HG03097 (cell line): ENCODE data around the gene MAMSTR.
A peak's percentile ranks its signal among the peaks of the same experiment; 100 is the strongest.
"Not testable (repeated sequence)": the region's sequence is repeated elsewhere in the genome, so short reads cannot be mapped to it uniquely, and the experiment has no call there.

Experiments used
- ATAC-seq: cut with Tn5 transposase; IDR thresholded peaks from one replicate; pipeline ENCODE4 v1.9.1; 2021; ENCODE audit not compliant: unreplicated experiment, low FRiP score

Gene MAMSTR, protein sequence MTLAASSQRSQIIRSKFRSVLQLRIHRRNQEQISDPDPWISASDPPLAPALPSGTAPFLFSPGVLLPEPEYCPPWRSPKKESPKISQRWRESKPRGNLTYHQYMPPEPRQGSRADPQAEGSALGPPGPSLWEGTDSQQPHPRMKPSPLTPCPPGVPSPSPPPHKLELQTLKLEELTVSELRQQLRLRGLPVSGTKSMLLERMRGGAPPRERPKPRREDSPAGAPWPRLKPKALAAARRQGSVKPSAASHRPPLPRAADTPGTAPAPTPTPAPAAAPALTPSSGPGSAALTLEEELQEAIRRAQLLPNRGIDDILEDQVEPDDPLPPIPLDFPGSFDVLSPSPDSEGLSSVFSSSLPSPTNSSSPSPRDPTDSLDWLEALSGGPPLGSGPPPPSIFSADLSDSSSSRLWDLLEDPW

DNA sequence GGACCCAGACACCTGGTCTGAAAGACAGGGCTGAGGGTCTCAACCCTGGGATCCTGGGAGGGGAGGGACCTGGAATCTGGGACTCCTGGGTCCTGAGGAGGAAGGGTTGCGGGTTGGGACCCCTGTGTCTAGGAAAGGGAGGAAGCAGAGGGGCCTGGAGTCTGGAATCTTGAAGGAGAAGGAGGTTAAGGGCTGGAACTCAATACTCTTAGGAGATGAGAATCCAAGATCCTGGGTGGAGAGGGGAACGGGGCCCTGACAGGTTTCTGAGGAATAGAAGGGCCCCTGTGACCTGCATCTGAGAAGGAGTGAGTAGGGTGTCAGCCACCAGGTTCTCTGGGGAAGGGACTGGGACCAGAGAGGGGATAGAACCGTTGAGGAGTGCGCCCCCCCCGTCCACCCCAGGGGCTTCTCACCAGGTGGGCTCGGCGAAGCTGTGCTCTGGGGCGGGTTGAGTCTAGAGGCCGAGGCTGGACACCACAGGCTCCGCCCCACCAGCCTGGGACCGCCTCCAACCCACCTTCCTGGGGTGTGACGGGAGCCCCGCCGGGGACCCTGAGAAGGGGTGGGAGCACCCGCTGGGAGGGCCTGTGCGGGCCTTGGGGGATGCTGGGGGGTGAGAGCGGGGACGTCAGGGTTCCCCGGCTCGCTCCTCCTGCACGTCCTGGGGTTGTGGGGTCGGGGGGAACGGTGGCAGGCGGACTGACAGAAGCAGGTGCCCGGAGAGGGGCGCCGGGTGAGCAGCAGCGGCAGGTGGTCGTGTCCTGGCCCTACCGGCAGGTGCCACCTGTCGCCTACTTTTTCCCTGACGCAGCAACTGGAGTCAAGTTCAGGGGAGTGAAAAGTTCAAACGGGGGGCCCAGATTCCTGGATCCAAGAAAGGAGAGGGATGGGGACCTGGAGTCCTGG lies at the start of gene MAMSTR:
Gene MAMSTR (minus strand): TSS at position 463 of the 909 bp plus-strand sequence. CDS start 694 bp downstream, outside the sequence.
- no peak for ATAC-seq

DNA sequence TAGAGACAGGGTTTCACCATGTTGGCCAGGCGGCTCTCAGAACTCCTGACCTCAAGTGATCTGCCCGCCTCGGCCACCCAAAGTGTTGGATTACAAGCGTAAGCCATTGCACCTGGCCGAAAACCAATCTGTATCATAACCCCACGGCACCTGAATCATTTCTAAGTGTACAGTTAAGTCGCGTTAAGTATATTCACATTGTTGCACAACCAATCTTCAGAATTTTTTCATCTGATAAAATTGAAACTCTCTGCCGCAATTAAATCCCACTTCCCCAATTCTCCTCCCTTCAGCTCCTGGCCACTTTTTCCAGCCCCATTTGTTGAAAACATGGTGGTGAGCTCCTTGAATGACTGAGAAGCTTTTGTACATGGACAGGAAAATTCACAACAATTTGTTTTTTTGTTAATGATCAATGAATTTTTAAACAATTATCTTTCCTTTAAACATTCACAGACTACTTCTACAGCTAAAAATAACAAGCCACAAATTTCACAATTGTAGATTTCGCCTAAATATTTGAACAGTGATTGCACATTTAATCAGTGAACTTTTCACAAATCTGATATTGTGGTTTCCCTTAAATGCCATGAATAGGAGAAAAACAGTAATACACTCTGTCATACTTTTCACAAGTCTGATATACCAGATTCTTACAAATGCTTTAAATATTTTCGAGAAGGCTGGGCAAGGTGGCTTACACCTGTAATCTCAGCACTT lies 49.6 kb upstream of the MAMSTR start:
- no peak for ATAC-seq

DNA sequence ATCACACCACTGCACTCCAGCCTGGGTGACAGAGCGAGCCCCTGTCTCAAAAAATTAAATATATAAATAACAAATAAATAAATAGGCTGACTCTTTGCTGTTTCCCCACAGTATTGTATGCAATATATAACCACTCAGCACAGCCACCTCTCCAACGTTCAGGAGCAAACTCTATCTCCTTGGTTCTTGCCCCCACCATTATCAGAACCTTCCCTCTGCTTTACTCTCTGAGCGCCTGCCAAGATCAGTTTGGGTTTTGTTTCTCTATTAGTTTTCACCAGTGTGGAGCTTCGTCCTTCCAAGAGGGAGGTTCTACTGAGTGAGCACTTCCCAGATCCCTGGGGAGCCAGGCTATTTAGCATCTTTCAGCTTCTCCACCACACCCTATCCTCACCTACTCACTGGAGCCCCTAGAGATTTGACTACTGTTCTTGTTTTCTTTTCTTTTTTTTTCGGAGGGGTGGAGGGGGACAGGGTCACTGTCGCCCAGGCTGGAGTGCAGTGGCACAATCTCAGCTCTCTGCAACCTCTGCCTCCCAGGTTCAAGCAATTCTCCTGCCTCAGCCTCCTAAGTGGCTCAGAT lies 48.7 kb upstream of the MAMSTR start:
- ATAC-seq = not testable (repeated sequence)

DNA sequence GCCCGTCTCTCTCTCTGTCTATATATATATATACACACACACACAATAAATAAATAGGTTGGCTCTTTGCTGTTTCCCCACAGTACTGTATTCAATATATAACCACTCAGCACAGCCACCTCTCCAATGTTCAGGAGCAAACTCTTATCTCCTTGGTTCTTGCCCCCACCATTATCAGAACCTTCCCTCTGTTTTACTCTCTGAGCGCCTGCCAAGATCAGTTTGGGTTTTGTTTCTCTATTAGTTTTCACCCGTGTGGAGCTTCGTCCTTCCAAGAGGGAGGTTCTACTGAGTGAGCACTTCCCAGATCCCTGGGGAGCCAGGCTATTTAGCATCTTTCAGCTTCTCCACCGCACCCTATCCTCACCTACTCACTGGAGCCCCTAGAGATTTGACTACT lies 46.3 kb upstream of the MAMSTR start:
- ATAC-seq = not testable (repeated sequence)

DNA sequence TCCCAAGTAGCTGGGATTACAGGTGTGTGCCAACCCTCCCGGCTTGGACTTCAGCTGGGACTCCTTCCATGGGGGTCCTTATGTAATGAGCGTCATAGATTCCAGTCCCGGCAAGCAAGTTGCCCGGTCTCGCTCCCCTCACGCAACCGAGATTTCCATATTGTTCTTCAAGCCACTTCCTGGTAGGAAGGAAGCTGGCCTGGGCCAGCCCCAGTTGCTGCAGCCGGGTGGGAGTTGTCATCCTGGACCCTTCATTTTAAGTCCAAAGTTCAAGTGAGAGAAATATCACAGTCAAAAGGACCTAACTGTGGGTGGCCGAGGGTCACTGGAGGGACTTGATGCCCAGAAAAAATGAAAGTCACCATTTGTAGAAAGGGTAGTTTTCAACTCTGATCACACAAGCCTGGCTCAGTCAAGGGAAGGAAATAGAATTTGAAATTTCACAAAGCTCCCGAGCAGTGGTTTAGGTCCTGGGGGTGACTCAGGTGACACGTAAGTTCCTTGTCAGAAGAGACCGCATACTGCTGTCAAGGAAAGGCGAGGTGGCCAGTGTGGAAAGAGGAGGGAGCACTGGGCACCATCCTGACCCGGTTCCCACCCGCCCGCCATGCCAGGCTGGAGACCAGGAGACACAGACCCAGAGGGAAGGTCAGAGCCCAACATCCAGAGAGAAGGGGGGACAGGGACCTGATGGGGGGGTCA lies 41.1 kb upstream of the MAMSTR start:
- ATAC-seq = no peak

DNA sequence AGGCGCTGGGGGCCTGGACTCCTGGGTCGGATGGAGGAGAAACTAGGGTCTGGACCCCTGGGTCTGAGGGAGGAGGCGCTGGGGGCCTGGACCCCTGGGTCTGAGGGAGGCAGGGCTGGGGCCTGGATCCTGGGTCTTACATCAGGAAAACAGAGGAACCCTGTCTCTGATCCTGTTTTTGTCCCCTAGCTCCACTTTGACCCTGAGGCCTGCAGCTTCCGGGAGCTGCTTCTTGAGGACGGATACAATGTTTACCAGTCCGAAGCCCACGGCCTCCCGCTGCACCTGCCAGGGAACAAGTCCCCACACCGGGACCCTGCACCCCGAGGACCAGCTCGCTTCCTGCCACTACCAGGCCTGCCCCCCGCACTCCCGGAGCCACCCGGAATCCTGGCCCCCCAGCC lies 38.2 kb upstream of the MAMSTR start:
- ATAC-seq = no peak

DNA sequence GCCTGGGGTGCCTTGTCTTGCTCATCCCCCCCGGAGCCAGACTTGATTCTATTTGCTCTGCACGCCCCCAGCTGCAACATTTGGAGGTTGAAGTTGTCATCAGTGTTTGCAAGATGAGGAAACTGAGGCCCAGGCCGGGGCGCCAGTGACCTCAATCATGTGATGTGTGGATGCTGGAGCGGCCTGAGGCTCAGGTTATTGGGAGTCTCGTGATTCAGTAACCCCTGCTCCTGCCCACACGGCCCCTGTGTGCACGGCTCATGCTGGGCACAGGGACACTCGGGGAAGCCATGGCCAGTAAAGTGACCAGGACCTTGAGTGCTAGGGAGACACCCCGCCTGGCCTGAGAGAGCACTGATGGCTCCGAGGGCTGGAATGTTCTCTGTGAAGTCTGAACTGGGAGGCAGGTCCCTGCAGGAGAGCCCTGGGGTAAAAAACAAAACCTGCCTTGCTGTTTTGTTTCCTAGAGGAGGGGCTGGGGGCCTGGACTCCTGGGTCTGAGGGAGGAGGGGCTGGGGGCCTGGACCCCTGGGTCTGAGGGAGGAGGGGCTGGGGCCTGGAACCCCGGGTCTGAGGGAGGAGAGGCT lies 37.7 kb upstream of the MAMSTR start:
- no peak for ATAC-seq

DNA sequence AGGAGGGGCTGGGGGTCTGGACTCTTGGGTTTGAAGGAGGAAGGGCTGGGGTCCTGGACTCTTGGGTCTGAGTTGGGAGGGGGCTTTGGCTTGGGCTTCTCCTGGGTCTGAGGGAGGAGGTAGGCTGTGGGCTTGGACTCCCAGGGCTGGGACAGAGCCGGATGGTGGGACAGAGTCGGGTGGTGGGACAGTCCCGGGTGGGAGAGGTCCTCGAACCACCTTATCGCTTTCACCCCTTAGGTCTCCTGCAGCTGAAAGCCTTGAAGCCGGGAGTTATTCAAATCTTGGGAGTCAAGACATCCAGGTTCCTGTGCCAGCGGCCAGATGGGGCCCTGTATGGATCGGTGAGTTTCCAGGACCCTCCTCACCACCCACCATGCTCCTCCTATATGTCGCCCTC lies 37.2 kb upstream of the MAMSTR start:
- no peak for ATAC-seq

DNA sequence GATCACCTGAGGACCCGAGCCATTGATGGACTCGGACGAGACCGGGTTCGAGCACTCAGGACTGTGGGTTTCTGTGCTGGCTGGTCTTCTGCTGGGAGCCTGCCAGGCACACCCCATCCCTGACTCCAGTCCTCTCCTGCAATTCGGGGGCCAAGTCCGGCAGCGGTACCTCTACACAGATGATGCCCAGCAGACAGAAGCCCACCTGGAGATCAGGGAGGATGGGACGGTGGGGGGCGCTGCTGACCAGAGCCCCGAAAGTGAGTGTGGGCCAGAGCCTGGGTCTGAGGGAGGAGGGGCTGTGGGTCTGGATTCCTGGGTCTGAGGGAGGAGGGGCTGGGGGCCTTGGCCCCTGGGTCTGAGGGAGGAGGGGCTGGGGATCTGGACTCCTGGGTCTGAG lies 36.7 kb upstream of the MAMSTR start:
- ATAC-seq = no peak

DNA sequence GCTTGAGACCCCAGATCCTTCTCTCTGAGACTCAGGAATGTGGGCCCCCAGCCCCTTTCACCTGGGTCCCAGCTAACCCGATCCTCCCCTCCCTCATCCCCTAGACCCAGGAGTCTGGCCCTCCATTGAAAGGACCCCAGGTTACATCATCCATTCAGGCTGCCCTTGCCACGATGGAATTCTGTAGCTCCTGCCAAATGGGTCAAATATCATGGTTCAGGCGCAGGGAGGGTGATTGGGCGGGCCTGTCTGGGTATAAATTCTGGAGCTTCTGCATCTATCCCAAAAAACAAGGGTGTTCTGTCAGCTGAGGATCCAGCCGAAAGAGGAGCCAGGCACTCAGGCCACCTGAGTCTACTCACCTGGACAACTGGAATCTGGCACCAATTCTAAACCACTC lies 36.3 kb upstream of the MAMSTR start:
- no peak for ATAC-seq

DNA sequence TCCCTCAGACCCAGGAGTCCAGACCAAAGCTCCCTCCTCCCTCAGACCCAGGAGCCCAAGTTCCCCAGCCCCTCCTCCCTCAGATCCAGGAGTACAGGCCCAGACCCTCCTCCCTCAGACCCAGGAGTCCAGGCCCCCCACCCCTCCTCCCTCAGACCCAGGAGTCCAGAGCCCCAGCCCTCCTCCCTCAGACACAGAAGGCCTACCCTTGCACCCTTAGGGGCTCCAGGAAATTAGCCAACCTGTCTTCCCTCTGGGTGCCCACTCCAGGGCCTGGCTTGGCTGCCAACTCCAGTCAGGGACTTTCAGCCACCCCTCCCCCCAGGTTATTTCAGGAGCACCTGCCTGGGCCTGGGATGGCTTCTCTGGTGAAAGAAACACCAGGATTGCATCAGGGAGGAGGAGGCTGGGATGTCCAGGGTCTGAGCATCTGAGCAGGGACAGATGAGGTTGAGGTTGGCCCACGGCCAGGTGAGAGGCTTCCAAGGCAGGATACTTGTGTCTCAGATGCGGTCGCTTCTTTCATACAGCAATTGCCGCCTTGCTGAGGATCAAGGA lies 35.6 kb upstream of the MAMSTR start, which contains the start of gene FGF21:
Gene FGF21 (plus strand): TSS at position 441 of the 558 bp plus-strand sequence. CDS start 713 bp downstream, outside the sequence.
- no peak for ATAC-seq

DNA sequence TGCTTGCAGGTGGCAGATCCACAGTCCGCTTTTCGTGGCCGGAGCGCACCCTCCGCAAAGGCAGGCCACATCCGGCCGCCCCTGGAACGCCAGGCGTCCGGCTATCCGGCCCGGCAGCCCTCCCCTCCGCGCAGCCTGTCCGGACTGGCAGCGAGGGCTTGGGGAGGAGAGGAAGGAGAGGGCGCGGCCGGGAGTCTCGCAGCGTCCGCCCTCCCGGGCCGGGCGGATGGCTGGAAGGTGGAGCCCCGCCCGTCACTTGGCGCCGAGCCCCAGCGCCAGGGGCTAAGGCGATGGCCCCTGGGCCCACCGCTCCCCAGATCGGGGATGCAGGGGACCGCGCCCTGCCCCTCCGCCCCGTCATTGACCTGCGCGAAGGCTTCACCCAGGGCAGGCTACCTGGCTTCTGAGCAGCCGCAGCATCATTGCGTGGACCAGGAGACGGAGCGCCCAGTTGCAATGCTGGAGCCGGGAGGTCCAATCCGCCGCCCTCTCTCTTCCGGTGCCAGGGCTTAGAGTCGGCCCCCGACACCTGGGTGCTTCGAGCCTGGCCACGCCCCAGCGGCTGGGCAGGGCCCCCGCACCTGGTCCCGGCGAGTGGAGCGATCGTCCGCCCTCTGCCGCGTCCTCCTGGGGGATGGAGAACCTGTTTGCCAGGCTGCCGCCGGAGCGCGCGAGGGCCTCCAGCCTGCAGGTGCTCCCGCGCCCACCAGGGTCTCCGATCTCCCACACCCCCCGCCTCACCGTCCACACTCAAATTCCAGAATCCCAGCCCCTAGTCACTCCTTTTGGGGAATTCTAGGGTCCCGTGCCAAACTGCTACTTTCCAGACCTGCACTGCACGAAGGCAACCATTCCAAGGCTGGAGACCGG lies 33.2 kb upstream of the MAMSTR start, which contains the start of gene FUT1:
Gene FUT1 (minus strand): TSS at position 146 of the 870 bp plus-strand sequence. CDS start 1,360 bp downstream, outside the sequence.
- ATAC-seq = peak; percentile 48

DNA sequence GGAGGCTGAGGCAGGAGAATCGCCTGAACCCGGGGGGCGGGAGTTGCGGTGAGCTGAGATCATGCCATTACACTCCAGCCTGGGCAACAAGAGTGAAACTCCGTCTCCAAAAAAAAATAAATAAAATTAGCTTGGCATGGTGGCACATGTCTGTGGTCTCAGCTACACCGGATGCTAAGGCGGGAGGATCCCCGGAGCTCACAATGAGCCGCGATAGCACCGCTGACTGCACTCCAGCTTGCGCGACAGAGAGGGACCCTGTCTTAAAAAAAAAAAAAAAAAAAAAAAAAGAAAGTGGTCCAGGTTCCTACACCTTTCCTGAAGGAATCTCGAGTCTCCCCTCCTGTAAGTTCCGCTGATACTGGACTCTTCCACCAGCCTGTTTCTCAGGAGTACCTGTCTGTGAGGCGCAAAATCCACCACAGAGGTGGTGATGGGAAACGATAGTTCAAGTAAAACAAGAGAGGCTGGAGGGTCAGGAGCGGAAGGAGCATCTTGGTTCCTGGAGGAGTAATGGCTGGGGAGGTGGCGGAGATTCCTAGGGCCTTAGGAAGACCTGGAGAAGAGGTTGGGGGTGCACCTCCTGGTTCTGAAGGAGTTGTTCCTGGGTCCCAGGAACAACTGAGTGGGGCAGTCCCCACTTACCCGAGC lies 32.4 kb upstream of the MAMSTR start:
- ATAC-seq = no peak

DNA sequence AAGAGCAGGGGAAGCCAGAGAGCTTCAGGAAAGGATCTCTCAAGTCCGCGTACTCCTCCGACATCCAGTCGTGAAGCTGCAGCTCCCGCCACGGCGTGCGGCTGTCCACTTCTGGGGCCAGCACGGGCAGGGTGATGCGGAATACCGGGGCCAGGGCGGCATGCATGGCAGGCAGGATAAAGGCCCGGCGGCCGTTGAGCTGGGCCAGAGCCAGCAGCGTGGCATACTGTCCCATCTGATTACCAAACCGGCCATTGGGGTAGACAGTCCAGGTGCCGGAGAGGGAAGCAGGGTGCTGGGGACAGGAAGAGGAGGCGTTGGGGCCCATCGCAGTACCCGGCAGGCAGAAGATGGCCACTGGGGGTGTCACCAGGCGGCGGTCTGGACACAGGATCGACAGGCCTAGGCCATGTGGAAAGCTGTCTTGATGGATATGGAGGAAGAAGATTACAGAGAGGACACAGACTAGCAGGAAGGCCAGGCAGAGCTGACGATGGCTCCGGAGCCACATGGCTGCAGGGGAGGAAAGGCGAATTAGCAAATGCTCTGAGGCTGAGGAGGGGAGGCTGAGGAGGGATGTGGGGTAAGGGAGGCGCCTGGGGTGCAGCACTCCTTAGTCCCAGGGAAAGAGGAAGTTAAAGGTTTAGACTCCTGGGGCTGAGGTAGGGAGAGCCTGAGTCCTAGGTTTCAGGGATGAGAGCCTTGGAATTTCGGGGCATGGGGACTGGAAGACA lies 31.4 kb upstream of the MAMSTR start:
- no peak for ATAC-seq

DNA sequence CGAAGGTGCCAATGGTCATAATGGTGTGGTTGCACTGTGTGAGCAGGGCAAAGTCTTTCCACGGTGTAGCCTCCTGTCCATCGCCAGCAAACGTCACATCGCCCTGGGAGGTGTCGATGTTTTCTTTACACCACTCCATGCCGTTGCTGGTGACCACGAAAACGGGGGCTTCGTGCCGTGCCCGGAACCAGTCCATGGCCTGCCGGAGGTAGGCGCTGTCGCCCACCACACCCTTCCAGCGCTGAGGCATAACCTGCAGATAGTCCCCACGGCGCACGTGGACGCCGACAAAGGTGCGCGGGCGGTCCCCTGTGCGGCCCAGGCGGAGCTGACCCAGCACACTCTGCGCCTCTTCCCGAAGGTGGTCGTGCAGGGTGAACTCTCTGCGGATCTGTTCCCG lies 30.8 kb upstream of the MAMSTR start:
- ATAC-seq = no peak

DNA sequence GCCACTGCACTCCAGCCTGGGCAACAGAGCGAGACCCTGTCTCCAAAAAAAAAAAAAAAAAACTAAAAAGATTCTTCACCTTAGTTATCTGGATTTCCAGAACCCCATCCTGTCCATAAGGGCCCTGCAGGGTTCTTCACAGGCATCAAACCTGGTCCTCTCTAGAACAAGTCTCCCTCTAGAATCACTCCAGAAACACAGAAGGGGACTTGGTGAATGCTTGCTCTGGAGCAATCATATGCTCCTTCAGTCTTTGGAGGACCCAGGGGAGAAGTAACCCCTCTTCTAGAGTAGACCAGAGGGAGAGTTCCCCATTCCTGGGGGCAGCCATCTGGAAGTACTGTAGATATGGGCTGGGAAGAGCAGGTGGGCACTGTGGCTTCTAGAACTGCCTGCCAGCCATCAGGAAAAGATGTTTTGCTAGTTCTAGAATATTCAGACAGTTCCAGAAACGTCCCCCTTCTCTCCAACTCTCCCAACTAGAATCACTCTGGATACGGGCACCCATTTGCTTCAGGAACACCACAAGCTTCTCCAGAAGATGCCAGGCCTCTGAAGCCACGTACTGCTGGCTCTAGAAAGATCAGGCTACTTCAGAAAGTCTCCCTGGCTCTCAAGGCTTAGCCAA lies 30.2 kb upstream of the MAMSTR start:
- no peak for ATAC-seq
